Astrocyte (in vitro differentiated cells and primary cell): ENCODE results near the gene BUB1. TPM values are rescaled to one million over a fixed set of nuclear protein-coding genes. Genes with fewer than 3 reads are reported as not detected.
A peak's percentile ranks its signal among the peaks of the same experiment; 100 is the strongest.
"Not testable (repeated sequence)": the region's sequence is repeated elsewhere in the genome, so short reads cannot be mapped to it uniquely, and the experiment has no call there.

Experiments used
- DNase-seq: peaks from one replicate; pipeline ENCODE4 v3.0.0-alpha.2; 2010; ENCODE audit warnings: low read depth
- FAIRE-seq: peaks from 2 replicates; lab custom pipeline; 2011; peaks lifted over from hg19 to GRCh38; lab: Jason Lieb, UNC
- H2AFZ ChIP-seq: 2 replicates; pipeline ENCODE4 v1.6.0; 2012; ENCODE audit warnings: low read depth, low read length, inconsistent platforms
- H3K27ac ChIP-seq: 2 replicates; pipeline ENCODE4 v1.5.1; 2011; ENCODE audit warnings: low read depth, low read length, inconsistent platforms
- H3K27me3 ChIP-seq: 2 replicates; pipeline ENCODE4 v1.6.0; 2011; ENCODE audit warnings: low read length, inconsistent platforms; ENCODE audit not compliant: insufficient read depth
- H3K36me3 ChIP-seq: 2 replicates; pipeline ENCODE4 v1.5.1; 2011; ENCODE audit warnings: low read length, inconsistent platforms; ENCODE audit not compliant: insufficient read depth
- H3K4me1 ChIP-seq: 2 replicates; pipeline ENCODE4 v1.5.1; 2011; ENCODE audit warnings: low read length, inconsistent platforms; ENCODE audit not compliant: insufficient read depth
- H3K4me2 ChIP-seq: 2 replicates; pipeline ENCODE4 v1.6.0; 2012; ENCODE audit warnings: low read length, inconsistent platforms
- H3K4me3 ChIP-seq: 2 replicates; pipeline ENCODE4 v1.5.1; 2011; ENCODE audit warnings: low read depth, mild to moderate bottlenecking, low read length, inconsistent platforms; ENCODE audit not compliant: insufficient read depth
- H3K79me2 ChIP-seq: 2 replicates; pipeline ENCODE4 v1.6.0; 2012; ENCODE audit warnings: mild to moderate bottlenecking, low read length, inconsistent platforms; ENCODE audit not compliant: insufficient read depth
- H3K9ac ChIP-seq: 2 replicates; pipeline ENCODE4 v1.6.0; 2012; ENCODE audit warnings: mild to moderate bottlenecking, low read length, inconsistent platforms
- H3K9me3 ChIP-seq: 2 replicates; pipeline ENCODE4 v1.5.1; 2012; ENCODE audit warnings: low read depth, mild to moderate bottlenecking, low read length, inconsistent platforms; ENCODE audit not compliant: insufficient read depth
- H4K20me1 ChIP-seq: 2 replicates; pipeline ENCODE4 v1.6.0; 2012; ENCODE audit warnings: low read length, inconsistent platforms; ENCODE audit not compliant: insufficient read depth
- H3K27ac Mint-ChIP-seq: one replicate; pipeline ENCODE4 v1.8.0; 2021; ENCODE audit warnings: mild to moderate bottlenecking, mixed read lengths; ENCODE audit not compliant: unreplicated experiment
- H3K27me3 Mint-ChIP-seq: one replicate; pipeline ENCODE4 v1.8.0; 2021; ENCODE audit warnings: low read depth, mixed read lengths; ENCODE audit not compliant: unreplicated experiment
- H3K36me3 Mint-ChIP-seq: one replicate; pipeline ENCODE4 v1.8.0; 2021; ENCODE audit warnings: low read depth, mixed read lengths; ENCODE audit not compliant: unreplicated experiment
- H3K4me1 Mint-ChIP-seq: one replicate; pipeline ENCODE4 v1.8.0; 2021; ENCODE audit warnings: low read depth, mixed read lengths; ENCODE audit not compliant: unreplicated experiment
- H3K4me3 Mint-ChIP-seq: one replicate; pipeline ENCODE4 v1.8.0; 2021; ENCODE audit warnings: mild to moderate bottlenecking, moderate library complexity, mixed read lengths; ENCODE audit not compliant: unreplicated experiment
- H3K9me3 Mint-ChIP-seq: one replicate; pipeline ENCODE4 v1.8.0; 2021; ENCODE audit warnings: mild to moderate bottlenecking, mixed read lengths; ENCODE audit not compliant: unreplicated experiment
- EZH2 ChIP-seq: IDR thresholded peaks from 2 replicates; pipeline ENCODE4 v1.6.1; 2012; ENCODE audit warnings: mild to moderate bottlenecking, low read length, inconsistent platforms; ENCODE audit not compliant: insufficient read depth
- total RNA-seq: library from RNA; stranded (reverse); gene quantifications from 2 replicates; pipeline ENCODE4 v1.2.1, GENCODE V29; 2021
- TF ChIP-seq, protein P1 (sequence below): IDR thresholded peaks from 2 replicates; pipeline ENCODE4 v1.5.1; 2011; ENCODE audit warnings: low read depth, mild to moderate bottlenecking, inconsistent platforms, low read length, moderate library complexity; ENCODE audit not compliant: insufficient read depth

BUB1 gene
- total RNA-seq, 1 donor from 2014 or later = 8.0 TPM

DNA sequence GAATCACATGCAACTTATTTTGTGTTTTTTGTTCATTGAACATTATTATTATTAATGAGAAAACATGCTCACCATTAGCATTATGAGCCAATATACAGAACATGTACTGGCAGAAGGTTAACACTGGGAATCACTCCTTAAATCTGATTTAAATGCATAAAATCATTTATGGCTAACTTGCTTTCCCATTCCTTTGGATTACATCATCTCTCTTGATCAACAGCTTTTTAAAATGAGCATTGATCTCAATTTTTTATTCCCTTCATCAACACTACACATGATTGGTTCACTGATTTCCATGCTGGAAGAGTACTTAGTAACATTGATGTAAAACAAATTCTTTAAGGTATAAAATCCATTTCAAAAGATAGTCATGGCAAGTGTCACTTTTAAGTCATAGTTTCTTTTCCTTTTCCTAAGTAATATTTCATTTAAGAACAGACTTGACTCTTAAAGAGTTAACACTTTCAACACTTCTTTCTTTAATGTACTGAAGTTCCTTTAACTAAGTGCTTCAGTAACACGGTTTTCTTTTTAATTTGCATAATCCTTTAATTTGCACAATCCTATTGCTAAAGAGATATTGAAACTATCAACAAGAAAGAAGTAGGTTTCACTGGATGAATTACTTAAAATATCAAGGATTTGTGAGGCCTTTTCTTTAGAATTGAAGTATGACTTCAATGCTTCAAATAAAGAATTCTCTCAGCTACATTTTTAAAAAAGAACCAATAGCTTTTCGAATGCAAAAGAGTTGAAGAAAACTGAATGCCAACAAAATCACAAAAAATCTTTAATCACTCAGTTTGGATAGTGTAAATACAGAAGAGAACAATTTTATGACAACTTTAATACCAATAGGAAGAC is 24.9 kb upstream of the BUB1 start:
- no peak for DNase-seq
- no peak for FAIRE-seq
- Histone ChIP-seq H4K20me1 (no peaks in the 10 kb centered on the region), H3K27me3 (peaks cover 28% of the 10 kb centered on the region), H3K4me1 (no peaks in the 10 kb centered on the region), H3K4me2 (no peak overlapping the region), H3K9me3 (no peaks in the 10 kb centered on the region), H3K9ac (no peak overlapping the region), H3K27ac (no peak overlapping the region), H2AFZ (no peak overlapping the region), H3K4me3 (no peak overlapping the region), H3K36me3 (no peaks in the 10 kb centered on the region), H3K79me2 (no peaks in the 10 kb centered on the region)
- H3K27ac Mint-ChIP-seq = no peak overlapping the region
- no peaks in the 10 kb centered on the region for H3K36me3 Mint-ChIP-seq
- no peaks in the 10 kb centered on the region for H3K4me1 Mint-ChIP-seq
- H3K9me3 Mint-ChIP-seq = peaks cover 2% of the 10 kb centered on the region
- no peak overlapping the region for H3K4me3 Mint-ChIP-seq
- TF ChIP-seq, protein P1, sequence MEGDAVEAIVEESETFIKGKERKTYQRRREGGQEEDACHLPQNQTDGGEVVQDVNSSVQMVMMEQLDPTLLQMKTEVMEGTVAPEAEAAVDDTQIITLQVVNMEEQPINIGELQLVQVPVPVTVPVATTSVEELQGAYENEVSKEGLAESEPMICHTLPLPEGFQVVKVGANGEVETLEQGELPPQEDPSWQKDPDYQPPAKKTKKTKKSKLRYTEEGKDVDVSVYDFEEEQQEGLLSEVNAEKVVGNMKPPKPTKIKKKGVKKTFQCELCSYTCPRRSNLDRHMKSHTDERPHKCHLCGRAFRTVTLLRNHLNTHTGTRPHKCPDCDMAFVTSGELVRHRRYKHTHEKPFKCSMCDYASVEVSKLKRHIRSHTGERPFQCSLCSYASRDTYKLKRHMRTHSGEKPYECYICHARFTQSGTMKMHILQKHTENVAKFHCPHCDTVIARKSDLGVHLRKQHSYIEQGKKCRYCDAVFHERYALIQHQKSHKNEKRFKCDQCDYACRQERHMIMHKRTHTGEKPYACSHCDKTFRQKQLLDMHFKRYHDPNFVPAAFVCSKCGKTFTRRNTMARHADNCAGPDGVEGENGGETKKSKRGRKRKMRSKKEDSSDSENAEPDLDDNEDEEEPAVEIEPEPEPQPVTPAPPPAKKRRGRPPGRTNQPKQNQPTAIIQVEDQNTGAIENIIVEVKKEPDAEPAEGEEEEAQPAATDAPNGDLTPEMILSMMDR = no peak
- TF ChIP-seq EZH2 = no peak
- peaks cover 9% of the 10 kb centered on the region for H3K27me3 Mint-ChIP-seq

DNA sequence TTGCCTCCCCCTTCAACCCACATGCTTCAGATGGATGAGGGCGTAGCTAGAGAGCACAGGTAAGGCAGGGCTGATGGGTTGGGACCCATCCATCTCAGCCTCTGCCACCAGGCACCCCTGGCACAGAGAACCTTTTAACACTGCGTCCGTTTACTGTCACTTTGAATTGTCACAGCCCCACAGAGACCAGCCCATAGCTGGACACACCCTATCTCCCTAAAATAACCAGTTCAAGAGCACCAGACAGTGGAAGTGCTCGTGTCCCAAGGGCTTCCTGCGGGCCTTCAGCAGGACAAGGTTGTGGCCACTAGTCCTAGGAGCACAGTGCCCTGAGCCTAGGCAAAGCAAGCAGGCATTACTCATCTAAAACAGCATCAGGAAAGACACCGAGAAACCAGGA is 20.4 kb upstream of the BUB1 start:
- H2AFZ ChIP-seq, H4K20me1 ChIP-seq, H3K4me2 ChIP-seq, DNase-seq, H3K27me3 Mint-ChIP-seq, H3K9me3 ChIP-seq, H3K79me2 ChIP-seq, H3K27me3 ChIP-seq, H3K4me1 ChIP-seq, H3K9ac ChIP-seq, H3K4me3 ChIP-seq, H3K27ac Mint-ChIP-seq, H3K9me3 Mint-ChIP-seq, FAIRE-seq, H3K27ac ChIP-seq, H3K4me3 Mint-ChIP-seq, H3K36me3 ChIP-seq, H3K36me3 Mint-ChIP-seq: not testable (repeated sequence)
- peaks cover 12% of the 10 kb centered on the region for H3K4me1 Mint-ChIP-seq

DNA sequence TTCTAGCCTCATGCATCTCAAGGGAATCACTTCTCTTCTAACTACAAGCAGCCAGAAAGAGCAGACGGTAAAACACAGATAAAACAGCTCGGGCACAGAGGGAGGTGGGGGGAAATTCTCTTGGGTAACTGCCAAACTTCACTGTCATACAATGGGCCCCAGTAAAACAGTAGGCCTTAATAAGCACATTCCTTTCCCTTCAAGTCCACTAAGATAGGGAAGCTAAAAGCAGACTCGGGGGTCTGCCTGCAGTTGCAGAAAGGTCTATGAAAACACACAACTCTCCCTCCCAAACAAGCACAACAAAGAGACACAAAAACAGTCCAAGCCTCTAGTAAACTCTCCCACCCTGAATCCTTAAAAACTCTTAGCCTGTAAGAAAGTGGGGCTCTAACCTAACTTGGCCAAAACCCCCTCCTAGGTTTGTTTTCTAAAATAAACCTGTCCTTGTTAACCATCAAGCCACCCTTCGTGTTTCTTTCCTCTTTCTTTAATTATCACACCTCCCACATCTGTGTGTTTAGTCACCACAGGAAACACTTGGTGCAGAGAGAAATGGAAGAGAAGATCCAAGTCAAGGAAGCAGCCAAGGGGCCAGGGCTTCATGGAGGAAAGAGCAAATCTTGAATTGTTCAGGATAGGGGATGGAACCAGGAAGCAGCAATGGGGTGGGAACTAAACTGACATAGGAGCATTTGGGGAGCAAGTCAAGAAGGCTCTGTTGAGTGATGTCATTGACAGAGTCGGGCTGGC is 17.5 kb upstream of the BUB1 start:
- H3K4me1 ChIP-seq, H3K27ac ChIP-seq, FAIRE-seq, DNase-seq, H3K36me3 ChIP-seq, H3K4me3 Mint-ChIP-seq, H3K27me3 Mint-ChIP-seq, H3K79me2 ChIP-seq, H3K36me3 Mint-ChIP-seq, H3K9me3 Mint-ChIP-seq, H4K20me1 ChIP-seq, H3K9ac ChIP-seq, H3K9me3 ChIP-seq, H3K4me3 ChIP-seq, H3K4me2 ChIP-seq, H3K27me3 ChIP-seq: not testable (repeated sequence)
- H2AFZ ChIP-seq = peak overlapping the region; percentile 9
- Mint-ChIP-seq H3K4me1 (peaks cover 12% of the 10 kb centered on the region), H3K27ac (peak overlapping the region; percentile 54)
